NCI-H1048 (cell line): ENCODE measurements around the gene CCDC182.

ENCODE experiments used
- DNase-seq: peaks from one replicate; lab custom pipeline; 2025; lab: John Stamatoyannopoulos, UW

The CCDC182 gene

DNA sequence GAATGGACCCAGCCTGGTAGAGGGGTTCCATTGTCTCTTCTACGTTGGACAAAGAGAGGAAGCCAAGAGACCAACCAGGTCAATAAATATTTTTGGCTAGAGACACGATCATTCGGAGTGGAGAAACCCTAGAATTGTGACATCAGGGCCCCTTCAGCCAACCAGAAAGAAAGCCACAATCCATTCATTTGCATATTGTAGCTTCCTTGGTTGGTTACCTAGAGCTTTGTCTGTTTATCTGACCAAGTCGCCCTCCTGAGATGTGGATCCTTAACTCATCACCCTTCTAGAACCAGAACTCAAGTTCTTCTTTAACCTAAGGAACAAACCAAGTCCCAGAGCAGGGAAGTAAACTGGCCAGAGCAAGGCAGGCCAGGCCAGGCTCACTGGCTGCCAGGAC is at the start of gene CCDC182:
Gene CCDC182, minus strand, starts transcription at position 58 of the 400 bp plus-strand sequence. Its CDS starts 27 bp downstream, at position 31.
- DNase-seq: no peak

DNA sequence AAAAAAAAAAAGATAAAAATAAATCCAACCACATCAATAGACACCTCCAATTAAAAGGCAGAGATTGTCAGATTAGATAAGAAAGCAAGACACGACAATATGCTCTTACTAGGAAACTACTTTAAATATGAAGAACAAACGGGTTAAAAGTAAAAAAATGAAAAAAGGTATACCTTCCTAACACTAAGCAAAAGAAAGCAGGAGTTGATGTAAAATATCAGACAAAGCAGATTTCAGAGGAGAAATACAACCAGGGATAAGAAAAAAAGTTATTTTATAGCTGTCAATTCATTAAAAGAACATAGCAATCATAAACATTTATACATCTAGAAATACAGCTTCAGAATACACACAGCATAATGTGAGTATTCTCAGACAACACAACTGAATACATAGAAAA is 49.7 kb upstream of the CCDC182 start:
- DNase-seq: no peak

DNA sequence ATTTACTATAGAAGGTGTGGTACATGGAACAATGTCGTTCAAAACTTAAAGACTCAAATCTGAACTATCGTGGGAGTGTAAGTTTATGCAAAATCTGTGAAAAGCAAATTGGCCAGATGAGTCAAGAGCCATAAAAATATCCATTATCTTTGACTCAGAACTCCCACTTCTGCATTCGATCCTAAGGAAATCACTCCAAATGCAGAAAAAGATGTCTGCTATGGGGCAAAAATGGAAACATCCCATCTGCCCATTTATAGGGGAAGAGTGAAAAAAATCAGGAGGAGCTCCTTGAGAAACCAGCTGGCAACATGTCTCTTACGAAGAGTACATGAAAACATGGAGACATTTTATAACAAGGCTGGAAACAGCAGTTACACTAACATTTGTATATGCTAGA is 43.6 kb upstream of the CCDC182 start:
- DNase-seq: no peak

DNA sequence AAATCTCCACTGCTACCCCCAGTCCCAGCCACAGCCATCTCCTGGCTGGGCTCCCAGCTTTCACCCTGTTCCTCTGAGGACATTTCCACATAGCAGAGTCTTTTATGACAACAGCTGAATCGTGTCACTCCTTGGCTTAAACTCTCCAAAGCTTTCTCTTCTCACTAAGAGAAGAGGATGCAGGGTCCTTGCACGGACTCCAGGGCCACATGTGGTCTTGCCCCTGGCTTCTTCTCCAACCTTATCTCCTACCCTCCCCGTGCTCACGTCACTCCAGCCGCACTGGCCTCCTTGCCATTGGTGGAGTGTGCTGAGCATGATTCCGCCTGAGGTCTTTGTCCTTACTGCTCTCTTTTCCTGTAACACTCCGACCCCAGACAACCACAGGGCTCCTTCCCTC is 39.9 kb upstream of the CCDC182 start:
- no peak for DNase-seq

DNA sequence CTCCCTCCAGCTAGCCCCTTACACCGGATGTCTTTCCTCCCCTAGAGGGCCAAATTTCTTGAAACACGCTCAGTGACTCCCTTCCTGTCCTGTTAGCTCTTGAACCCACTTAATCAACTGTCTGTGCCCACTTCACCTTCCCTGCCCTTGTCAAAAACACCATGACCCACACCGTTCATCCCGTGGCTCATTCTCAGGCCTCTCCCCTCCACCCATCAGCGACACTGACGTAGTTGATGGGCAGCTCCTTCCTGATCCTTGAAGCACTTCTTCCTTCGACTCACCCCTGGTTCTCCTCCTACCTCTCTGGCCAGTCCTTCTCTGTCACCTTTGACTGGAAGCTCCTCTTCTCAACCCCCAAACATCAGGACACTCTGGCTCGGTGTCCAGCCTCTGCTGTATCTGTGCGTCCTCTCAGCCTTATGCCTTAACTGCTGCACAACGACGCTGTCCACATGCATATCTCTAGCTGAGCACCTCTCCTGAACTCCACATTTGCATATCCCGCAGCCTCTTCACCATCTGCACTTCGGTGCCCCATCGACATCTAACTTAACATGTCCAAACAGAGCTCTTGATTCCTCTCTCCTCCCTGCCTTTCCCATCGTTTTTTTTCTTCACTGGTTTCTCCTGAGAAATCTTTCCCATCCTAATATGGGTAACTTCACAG is 39.3 kb upstream of the CCDC182 start:
- DNase-seq: no peak

DNA sequence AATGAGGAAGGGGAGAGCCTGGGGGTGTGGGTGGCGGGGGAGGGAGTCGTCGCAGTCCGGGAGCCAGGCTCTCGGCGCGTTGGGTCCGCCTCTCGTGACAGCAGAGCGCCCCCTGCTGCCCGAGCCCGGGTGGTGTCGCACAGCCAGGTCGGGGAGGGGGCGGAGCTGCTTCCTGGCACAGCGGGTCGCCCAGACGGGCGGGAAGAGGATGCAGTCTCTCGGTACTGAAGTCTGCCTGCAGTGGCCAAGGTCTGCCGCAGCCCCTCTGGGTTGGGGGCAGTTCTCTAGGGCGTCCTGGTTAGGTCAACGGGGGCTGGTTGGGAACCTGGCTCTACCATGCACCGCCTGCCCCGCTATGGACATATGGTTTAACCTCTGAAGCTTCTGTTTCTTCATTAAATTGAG is 38.2 kb upstream of the CCDC182 start:
- DNase-seq: peak; percentile 76

DNA sequence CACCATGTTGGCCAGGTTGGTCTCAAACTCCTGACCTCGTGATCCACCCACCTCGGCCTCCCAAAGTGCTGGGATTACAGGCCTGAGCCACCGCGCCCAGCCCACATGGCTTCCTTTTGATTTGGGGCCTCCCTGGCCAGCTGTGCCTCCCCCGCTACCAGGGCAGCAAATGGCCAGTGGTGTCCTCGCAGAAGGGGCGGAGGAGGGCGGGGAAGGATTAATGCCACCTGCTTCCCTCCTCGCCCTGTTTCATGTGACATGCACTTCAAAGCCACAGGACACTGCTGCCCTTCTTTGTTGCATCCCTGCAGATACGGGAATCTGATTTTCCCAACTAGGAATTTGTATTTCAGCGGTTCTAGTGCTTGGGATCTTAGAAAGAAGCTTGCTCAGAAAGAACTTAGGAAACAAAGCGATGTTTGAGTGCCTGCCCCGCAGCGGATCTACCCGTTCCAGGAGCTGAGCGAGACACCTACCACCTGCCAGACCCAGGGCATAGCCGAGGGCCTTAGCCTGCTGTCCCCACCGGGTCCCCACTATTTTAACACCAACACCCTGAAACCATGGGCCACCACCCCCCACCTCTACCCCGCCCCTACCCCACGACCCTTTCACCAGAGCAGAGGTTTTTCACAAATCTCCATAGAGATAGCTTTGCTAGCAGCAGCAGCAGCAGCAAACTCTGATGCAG is 37.7 kb upstream of the CCDC182 start:
- no peak for DNase-seq

DNA sequence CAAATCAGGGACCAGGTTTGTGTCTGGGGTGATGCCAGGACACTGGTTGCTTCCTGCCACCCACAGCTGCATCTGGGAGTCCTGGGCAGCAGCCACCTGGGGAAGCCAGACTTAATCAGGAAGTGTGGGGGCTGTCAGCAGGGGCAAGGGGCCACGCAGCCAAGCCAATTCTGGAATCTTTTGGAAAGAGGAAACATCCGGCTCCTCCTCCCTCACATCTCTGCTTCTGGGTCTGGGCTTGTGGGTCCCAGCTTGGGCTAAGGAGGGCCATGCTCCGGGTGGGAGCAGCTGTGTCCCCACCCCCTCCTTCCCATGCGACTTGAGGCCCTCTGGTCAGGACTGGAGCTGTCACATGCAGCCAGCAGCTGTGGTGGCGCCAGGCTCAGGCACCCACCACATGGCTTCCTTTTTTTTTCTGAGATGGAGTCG is 37.0 kb upstream of the CCDC182 start:
- DNase-seq: no peak

DNA sequence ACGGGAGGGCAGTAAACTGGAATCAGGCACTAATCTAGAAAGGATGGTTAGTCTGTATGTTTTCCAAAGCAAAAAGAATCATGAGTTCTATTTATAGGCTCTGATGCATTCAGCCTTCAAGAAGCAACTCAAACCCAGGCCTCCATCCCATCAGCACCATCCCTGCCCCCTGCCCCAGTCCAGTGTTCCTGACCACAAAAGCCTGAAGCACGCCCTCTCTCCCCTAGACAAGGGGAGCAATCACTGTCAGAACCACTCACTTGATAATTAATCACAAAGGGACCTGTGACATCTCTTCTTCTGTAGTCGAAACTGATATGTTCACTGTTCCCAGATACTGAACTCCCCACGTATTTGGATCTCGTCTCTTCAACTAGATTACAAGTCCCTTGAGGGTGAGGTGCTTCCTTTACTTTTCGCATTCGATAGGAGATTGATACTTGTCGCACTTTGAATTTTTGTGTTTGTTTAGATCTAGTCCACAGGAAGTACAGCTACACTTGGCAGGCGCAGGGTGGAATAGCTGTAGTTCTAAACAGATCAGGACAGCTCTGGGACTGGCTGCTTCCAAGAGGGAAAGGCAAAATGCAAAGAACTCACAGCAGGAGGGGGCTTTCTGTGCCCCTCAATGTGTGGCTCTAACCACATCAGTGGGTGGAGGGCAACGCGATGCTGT is 36.4 kb upstream of the CCDC182 start:
- no peak for DNase-seq

DNA sequence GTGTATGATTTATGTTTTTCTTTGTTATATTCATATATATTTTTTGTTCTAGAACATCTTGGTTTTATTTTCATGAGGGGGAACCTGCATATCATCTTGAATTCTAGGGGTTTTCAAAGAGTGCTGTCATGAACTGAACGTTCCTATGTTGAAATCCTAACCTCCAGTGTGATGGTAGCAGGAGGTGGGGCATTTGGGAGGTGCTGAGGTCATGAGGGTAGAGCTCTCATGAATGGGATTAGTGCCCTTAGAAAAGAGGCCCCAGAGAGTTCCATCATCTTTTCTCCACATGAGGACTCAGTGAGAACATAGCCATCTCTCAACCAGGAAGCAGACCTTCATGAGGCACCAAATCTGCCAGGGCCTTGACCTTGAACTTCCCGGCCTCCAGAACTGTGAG is 34.6 kb upstream of the CCDC182 start:
- DNase-seq: no peak

DNA sequence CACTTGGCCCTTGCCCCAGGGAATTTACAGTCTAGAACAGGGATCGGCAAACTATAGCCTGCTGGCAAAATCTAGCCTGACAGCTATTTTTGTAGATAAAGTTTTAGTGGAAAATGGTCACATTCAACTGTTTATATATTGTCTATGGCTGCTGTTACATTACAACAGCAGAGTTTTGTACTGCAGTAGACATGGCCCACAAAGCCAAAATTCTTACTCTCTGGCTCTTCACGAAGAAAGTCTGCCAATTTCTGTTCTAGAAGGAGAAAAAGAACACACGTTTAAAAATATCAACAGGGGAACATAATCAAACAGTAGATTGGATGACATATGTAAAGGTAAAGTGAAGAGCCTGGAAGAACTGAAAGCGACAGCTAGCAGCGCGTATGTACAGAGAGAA is 33.2 kb upstream of the CCDC182 start:
- DNase-seq: no peak

DNA sequence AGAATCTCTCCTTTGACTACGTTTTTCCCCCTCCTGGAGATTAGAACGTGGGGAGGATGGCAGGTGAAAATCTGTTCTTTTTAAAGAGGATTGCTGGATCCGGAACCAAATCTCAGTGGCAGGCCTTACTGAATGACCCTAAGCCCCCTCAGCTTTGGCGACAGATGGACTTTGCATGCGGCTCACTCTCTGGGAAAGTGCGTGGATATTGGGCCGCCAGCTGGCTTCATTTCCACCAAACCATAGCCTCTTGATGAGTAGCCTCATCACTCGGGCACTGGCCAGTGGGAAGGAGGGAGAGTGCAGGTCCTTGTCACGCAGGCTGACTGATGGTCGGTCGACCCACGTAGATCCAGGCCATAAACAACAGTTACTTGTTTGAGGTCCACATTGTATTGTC is 31.3 kb upstream of the CCDC182 start:
- DNase-seq: no peak

DNA sequence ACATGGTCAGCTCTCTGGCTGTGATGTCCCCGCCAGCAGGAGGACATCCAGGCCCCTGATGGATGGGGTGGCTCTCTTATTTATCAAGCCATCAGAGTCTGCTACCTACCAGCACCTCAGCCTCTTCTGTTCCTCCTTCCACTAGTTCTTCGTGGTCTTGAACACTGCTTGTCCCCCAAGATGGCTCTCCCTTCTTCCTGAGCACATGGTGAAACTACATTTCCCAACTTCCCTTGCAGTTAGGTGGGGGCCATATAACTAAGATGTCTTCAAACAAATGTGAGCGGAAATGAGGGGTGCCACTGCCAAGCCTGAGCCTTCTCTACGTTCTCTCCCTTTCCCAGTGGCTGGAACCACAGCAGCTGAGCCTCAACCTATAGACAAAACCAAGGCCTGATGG is 29.8 kb upstream of the CCDC182 start:
- no peak for DNase-seq

DNA sequence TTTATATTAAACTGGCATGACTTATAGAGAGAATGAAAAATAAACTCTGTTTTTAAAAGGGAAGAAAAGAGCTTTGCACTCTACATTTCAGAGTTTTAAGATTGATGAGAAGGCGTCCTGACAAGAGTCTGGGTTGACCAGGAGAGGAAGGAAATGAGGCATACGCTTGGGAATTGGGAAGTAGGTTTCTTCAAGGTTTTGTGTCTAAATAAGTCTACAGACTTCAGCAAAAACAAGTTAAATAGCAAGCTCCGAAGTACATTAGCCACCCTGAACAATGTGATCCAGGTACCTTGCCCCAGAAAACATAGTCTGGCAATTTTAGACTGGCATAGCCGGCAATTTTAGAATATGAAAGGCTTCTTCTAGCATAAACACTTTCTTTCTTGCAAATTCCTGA is 28.5 kb upstream of the CCDC182 start:
- no peak for DNase-seq

DNA sequence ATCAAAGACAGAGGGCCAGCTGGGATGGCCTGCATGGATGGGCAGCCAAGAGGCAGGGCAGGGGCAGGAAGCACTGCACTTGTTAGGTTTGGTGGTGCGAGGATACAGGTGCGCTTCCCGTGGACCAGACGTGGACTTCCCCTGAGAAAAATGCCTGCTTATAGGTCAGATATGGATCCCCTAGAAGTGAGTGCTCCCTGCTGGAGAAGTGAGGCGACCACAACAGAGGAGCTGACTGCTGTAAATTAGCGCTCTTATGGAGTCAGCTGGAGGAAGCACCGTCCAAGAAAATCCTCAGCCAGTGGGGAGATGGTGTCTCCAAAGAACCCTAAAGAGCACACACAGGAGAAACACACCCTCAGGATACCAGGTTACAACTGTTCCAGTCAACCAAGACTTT is 27.7 kb upstream of the CCDC182 start:
- DNase-seq: no peak

DNA sequence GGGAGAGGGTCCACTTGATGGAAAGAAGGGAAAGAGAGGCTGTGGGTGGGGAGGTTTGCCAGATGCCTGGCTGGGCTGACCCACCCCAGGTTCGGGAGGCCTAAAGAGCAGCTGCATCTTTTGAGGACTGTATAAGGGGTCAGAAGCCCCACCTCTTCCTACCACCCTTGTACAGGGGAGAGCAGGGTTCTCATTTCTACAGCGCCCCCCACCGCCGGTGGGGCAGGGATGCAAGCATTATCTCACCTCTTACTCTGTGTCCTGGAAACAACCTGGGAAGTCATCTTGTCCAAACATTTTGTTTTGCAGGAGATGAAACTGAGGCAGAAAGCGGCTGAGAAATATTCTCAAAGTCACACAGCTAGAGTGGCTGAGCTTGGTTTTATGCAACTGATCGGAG is 22.5 kb upstream of the CCDC182 start:
- DNase-seq: no peak

DNA sequence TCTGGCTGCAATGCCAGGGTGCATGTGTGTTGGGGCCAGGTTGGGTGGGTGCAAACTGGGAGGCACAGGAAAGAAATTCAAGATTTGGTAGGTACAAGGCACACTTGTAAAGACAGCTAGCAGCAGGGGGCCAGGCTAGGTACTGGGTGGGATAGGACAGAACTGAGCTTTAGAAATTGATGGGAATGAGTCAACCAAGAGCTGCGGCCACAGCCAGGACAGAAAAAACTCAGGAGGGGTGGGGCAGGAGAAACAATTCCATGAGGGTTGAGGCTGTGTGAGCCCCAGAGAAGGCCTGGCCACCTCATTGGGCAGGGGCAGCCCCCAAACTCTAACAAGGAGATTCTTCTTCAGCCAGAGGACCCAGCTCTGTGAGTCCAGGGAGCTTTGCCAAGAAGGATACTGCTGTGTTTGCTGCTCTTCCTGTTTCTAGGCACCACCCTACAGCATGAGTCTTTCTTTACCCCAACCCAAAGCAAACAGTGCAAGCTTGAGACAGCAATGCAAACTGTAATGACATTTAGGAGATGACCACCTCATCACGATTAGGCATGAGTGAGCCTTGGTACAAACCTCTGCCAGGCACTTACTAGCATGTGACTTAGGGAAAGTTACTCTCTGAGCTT is 21.3 kb upstream of the CCDC182 start:
- no peak for DNase-seq

DNA sequence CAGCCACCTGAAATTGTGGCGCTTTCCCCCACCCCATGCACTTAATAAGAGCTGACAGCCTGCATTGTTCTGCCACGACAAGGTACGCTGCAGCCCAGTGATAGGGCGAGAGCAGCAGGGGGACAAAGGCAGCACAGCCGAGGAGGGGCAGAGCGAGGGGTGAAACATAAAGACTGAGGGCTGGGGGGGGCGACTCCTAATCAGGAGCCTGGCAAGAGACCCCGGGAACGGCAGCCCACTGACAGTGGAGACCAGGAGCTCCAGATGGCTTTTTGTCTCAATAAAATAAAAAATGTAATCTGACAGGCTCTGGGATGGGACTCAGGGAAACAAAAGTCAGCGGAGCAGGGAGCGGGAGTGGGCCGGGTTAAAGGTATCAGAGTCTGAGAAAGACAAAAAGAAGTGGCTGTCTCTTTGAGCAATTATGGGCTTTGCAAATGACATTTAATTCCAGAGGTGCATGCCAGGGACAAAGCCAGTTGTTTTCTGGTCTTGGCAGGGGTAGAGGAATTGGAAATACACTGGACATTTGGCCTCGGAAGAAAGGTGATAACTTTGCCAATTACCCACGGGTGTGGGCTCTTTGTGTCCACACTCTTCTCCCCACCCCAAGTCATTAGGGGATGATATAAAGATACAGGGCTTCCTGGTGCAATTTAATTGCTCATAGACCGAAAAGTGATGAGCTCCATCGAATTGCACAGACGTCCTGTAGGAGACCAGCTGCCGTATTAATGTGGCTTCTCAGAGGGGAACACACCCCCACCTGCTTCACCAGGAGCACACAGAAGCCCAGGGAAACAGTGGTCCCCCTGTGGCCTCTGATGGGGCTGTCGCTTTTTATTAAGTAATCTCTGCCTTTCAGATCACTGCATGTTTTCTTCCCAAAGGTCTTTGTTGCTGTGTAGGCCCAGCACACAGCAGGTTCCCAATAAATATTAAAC is 17.6 kb upstream of the CCDC182 start:
- DNase-seq: no peak

DNA sequence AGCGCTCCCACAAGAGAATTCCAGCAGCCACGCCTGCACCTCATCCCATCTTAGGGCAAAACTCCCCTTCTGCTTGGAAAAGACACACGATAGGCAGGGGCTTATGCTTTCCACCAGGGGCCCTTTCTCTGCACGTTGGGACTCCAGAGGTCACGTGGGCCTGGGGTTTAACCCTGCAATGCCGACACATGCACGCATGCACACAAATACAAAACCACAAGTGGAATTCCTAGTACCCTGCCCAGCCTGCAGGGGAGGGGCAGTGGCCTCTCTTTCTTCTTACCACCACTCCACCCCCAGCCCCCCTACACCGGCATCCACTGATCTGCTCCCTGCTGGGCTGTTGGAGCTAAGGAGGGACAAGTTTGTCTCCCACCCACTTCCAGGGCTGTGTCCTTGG is 16.8 kb upstream of the CCDC182 start:
- no peak for DNase-seq

DNA sequence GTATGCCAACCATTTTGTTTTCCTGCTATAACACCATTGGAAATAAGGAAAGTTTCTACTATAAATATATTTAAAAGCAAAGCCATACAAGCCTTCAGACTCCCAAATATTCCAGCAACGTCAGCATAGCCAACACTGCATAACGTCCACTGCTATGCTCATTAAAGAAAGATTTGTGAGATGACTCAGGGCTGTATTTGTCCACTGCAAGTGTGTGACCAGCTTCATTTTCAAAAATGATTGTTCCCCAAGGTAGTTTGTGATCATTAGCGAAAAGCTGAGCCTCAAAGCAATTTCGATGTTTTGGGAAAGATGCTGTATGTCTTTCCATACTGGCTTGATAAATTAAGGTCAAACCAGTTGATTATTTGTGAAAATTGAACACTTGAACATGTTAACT is 14.9 kb upstream of the CCDC182 start:
- DNase-seq: no peak

DNA sequence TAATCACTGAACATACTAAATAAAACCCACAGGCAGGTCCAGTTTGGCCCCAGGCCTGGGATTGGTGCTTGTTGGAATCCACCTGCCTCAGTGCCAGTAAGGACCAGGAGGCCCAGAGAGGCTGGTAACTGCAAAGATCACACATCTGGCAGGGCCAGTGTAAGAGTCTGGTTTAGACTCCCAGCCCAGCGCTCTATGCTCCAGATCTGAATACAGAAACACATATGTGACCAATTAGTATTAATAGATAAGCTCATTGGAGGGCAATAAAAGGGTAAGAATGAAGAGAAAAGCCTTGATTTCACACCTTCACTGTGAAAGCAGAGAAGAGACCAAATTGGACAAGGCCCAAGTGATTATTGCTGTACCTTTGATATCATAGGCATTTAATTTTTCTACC is 13.6 kb upstream of the CCDC182 start:
- no peak for DNase-seq

DNA sequence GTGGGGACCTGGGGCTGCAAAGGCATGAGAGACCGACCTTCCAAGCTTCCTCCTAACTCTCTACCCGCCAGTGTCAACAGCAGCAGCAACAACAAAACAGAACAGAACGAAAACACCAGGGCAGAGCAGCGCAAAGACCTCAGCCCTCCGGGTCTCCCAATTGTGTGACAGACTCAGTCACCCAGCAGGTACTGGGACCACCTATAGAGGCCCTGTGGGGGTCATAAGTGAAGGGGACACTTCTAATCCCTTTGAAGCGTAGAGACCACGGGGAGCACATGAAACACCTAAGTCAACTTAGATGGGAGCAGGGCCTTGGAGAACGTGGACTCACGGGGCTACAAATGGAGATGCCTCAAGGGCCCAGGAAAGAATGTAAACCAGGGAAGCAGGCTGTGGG is 12.6 kb upstream of the CCDC182 start:
- no peak for DNase-seq
